ENCODE measurements around the gene BCL6. TPM values are rescaled to one million over a fixed set of nuclear protein-coding genes. Genes with fewer than 3 reads are reported as not detected.

The BCL6 gene
- total and polyA plus RNA-seq, 8 donors: 12.6 to 160 (median 16.3) TPM

- no peak for ATAC-seq
- intact Hi-C loops (cut with DNase I): no loop called here
Measured at GRCh38 chr3:187738071-187738330, 7.3 kb downstream of the BCL6 start.

GRCh38 chr3:187737368-187738070 is 7.7 kb downstream of the BCL6 start:
- ATAC-seq: peak; percentile 35
- Histone ChIP-seq H3K4me1 (peaks cover 27 to 64% of the 10 kb centered on the region in 2 donors), H3K9me3 (no peaks in the 10 kb centered on the region), H3K4me3 (peak overlapping the region; percentile 44 to 57), H3K27me3 (no peaks in the 10 kb centered on the region), H3K27ac (peak overlapping the region; percentile 99), H3K36me3 (peaks cover 0 to 34% of the 10 kb centered on the region in 2 donors)
- peak in 1 of 2 donors; percentile 33 for TF ChIP-seq CTCF (IDR thresholded peaks at IDR 0.05)
- intact Hi-C loops (cut with DNase I): no loop called here
- peak; percentile 54 to 96 (median 78) for DNase-seq

More at GRCh38 chr3:187738071-187738330, 7.3 kb downstream of the BCL6 start:
- H3K36me3 ChIP-seq: peaks cover 0 to 30% of the 10 kb centered on the region in 2 donors
- TF ChIP-seq CTCF (IDR thresholded peaks at IDR 0.05): no peak
- DNase-seq: no peak
- H3K27me3 ChIP-seq: no peaks in the 10 kb centered on the region
- no peaks in the 10 kb centered on the region for H3K9me3 ChIP-seq
- H3K27ac ChIP-seq: peak overlapping the region; percentile 99
- peaks cover 27 to 68% of the 10 kb centered on the region in 2 donors for H3K4me1 ChIP-seq
- peak overlapping the region; percentile 44 to 57 for H3K4me3 ChIP-seq

GRCh38 chr3:187737006-187737367 is 8.3 kb downstream of the BCL6 start:
- no peak for TF ChIP-seq CTCF (IDR thresholded peaks at IDR 0.05)
- intact Hi-C loops (cut with DNase I): no loop called here
- DNase-seq (no peak), ATAC-seq (no peak)
- H3K4me3 ChIP-seq: peak overlapping the region; percentile 44 to 57
- H3K27ac ChIP-seq: peak overlapping the region; percentile 99
- H3K36me3 ChIP-seq: peaks cover 0 to 40% of the 10 kb centered on the region in 2 donors
- peaks cover 27 to 59% of the 10 kb centered on the region in 2 donors for H3K4me1 ChIP-seq
- no peaks in the 10 kb centered on the region for H3K27me3 ChIP-seq
- no peaks in the 10 kb centered on the region for H3K9me3 ChIP-seq

- ATAC-seq (no peak), DNase-seq (no peak)
- H3K4me3 ChIP-seq: peak overlapping the region in 1 of 2 donors; percentile 57
- H3K36me3 ChIP-seq: peaks cover 0 to 45% of the 10 kb centered on the region in 2 donors
- H3K27ac ChIP-seq: peak overlapping the region; percentile 99
- intact Hi-C loops (cut with DNase I): no loop called here
- H3K9me3 ChIP-seq: no peaks in the 10 kb centered on the region
- TF ChIP-seq CTCF (IDR thresholded peaks at IDR 0.05): no peak
- peaks cover 27 to 54% of the 10 kb centered on the region in 2 donors for H3K4me1 ChIP-seq
- no peaks in the 10 kb centered on the region for H3K27me3 ChIP-seq
Measured at GRCh38 chr3:187736418-187736871, 8.8 kb downstream of the BCL6 start.

GRCh38 chr3:187735837-187736236 is 9.4 kb downstream of the BCL6 start:
- DNase-seq: no peak

More at GRCh38 chr3:187735837-187736236, 9.4 kb downstream of the BCL6 start:
- Histone ChIP-seq H3K27me3 (no peaks in the 10 kb centered on the region), H3K36me3 (peaks cover 0 to 51% of the 10 kb centered on the region in 2 donors), H3K9me3 (no peaks in the 10 kb centered on the region), H3K27ac (peak overlapping the region; percentile 99), H3K4me3 (peak overlapping the region in 1 of 2 donors; percentile 57), H3K4me1 (peaks cover 27 to 49% of the 10 kb centered on the region in 2 donors)
- no peak for TF ChIP-seq CTCF (IDR thresholded peaks at IDR 0.05)
- intact Hi-C loops (cut with DNase I): no loop called here
- ATAC-seq: no peak
